AG04450 (cell line): ENCODE measurements around the gene JMJD8. TPM values are rescaled to one million over a fixed set of nuclear protein-coding genes. Genes with fewer than 3 reads are reported as not detected.

Experiments
- CTCF ChIA-PET: fragments of 300-600, 350-600 bp; formaldehyde crosslinking; extraction: SDS; loops from one replicate; lab custom pipeline; 2022; ENCODE audit warnings: antibody characterized with exemption, inconsistent platforms; lab: Charles Lee
- POLR2A ChIA-PET: fragments of 350-600 bp; formaldehyde crosslinking; extraction: SDS; loops from one replicate; lab custom pipeline; 2021; ENCODE audit warnings: antibody characterized with exemption, inconsistent platforms; lab: Yijun Ruan, JAX
- DNase-seq: peaks from one replicate; pipeline ENCODE4 v3.0.0-alpha.2; 2011; ENCODE audit warnings: low read depth, low spot score
- H3K27ac ChIP-seq: one replicate; pipeline ENCODE4 v1.5.1; 2012; ENCODE audit warnings: low read depth, low read length, control low read depth
- H3K27me3 ChIP-seq: one replicate; pipeline ENCODE4 v1.6.0; 2012; ENCODE audit warnings: low read length; ENCODE audit not compliant: control insufficient read depth, insufficient read depth
- H3K4me3 ChIP-seq: 2 replicates; pipeline ENCODE4 v1.5.1; 2011; ENCODE audit warnings: mild to moderate bottlenecking, low read depth, low read length, control low read depth
- H3K9me3 ChIP-seq: 2 replicates; pipeline ENCODE4 v1.5.1; 2012; ENCODE audit warnings: low read length; ENCODE audit not compliant: control insufficient read depth, insufficient read depth
- CTCF ChIP-seq: IDR thresholded peaks from 2 replicates; pipeline ENCODE4 v1.5.1; 2011; ENCODE audit warnings: low read depth, low read length, control low read depth, inconsistent platforms
- polyA plus RNA-seq: library from polyadenylated mRNA; depleted of rRNA; stranded (reverse); fragments of >200 nt; gene quantifications from 2 replicates; pipeline ENCODE4 v1.2.3, GENCODE V29; 2011

JMJD8 gene
- polyA plus RNA-seq, 1 experiment = 33.1 TPM

DNA sequence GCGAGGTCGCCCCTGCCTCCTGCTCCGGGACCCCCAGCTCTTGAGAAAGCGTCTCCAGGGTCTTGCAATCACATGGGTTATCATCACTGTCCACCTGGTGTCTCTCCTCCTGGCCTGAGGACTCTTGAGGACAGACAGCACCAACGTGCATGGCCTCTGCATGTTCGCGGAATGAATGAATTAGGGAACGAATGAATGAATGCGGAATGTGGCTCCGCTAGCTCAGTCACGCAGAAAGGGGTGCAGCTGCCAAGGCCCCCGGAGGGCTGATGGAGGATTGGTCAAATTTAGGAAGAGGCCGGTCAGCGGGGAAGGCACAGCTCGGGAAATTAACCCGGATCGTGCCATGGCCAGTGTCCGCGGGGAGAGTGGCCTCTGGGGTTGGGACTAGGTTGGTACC lies 18.2 kb upstream of the JMJD8 start:
- TF ChIP-seq CTCF = no peak
- no peak for DNase-seq
- CTCF ChIA-PET = interaction anchor here (1.2 kb wide), 1 partner anchor 10 kb away, joined by 3 read pairs; no protein-coding TSS in a partner anchor
- H3K9me3 ChIP-seq = no peaks in the 10 kb centered on the region; the same call in 1 of the 2 replicates
- no peak overlapping the region for H3K27ac ChIP-seq
- H3K27me3 ChIP-seq = peaks cover 65% of the 10 kb centered on the region
- POLR2A ChIA-PET = no interaction called here
- no peak overlapping the region for H3K4me3 ChIP-seq

- no peak for DNase-seq
- Histone ChIP-seq H3K9me3 (no peaks in the 10 kb centered on the region; the same call in 1 of the 2 replicates), H3K27me3 (peaks cover 53% of the 10 kb centered on the region), H3K4me3 (no peak overlapping the region), H3K27ac (no peak overlapping the region)
- ChIA-PET POLR2A (interaction anchor here (0.6 kb wide), 1 partner anchor 490 kb away, joined by 3 read pairs; no protein-coding TSS in a partner anchor), CTCF (interaction anchor here (1.2 kb wide), 1 partner anchor 11 kb away, joined by 3 read pairs; no protein-coding TSS in a partner anchor)
- no peak for TF ChIP-seq CTCF
These were observed 16.8 kb upstream of the JMJD8 start for GRCh38 chr16:700684-701584.

DNA sequence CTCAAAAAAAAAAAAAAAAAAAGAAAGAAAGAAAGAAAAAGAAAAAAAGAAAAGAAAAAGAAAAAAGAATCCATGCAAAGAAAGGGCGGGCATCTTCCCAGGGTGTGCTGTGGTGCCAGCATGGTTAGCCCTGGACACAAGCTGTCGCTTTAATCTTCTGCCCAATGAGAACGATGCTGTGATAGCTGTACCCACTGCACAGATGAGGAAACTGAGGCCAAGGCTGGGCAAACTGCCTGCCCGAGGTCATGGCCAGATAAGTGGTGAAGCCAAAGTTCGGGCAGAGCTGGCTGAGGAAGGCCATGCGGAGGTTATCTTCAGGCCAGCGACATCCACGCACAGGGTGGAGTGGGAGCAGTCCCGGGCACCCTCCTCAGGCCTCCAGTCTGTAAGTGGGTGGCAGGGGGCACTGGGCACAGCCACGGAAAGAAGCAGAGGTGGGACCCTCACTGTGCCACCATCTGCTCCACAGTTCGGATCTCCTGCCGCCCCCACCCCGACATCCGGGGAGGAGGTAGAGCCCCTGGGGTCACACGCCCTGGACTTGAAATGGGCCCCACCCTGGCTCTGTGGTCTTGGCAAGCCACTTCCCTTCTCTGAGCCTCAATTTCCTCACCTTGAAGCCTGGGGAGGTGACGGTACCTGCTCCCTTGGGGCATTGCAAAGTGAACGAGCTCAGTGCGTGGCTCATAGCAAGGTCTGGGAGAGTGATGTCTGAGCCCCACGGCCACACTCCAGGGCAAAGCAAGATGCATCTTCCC lies 15.0 kb upstream of the JMJD8 start:
- CTCF ChIA-PET = no interaction called here
- Histone ChIP-seq H3K4me3 (no peak overlapping the region), H3K9me3 (no peaks in the 10 kb centered on the region; the same call in 1 of the 2 replicates), H3K27ac (no peak overlapping the region), H3K27me3 (peaks cover 57% of the 10 kb centered on the region)
- no peak for TF ChIP-seq CTCF
- no peak for DNase-seq
- POLR2A ChIA-PET = interaction anchor here (0.7 kb wide), 2 partner anchors 9 to 20 kb away, joined by 3 read pairs; no protein-coding TSS in a partner anchor

GRCh38 chr16:695355-696089 lies 11.4 kb upstream of the JMJD8 start:
- TF ChIP-seq CTCF = no peak
- Histone ChIP-seq H3K27me3 (peaks cover 44% of the 10 kb centered on the region), H3K9me3 (peaks cover 3% of the 10 kb centered on the region; the same call in 1 of the 2 replicates), H3K4me3 (no peak overlapping the region), H3K27ac (no peak overlapping the region)
- POLR2A ChIA-PET = no interaction called here
- CTCF ChIA-PET = interaction anchor here (0.5 kb wide), 1 partner anchor 53 kb away, joined by 6 read pairs; no protein-coding TSS in a partner anchor
- no peak for DNase-seq
